HCT116 (cell line): ENCODE measurements around the gene AGBL1.

Experiments used
- JUND ChIP-seq: IDR thresholded peaks from 2 replicates; pipeline ENCODE4 v1.6.1; 2012
- POLR2A ChIP-seq: IDR thresholded peaks from 2 replicates; pipeline ENCODE4 v1.7.0; 2011; ENCODE audit warnings: borderline replicate concordance; ENCODE audit not compliant: insufficient read depth, insufficient read length; ENCODE audit errors: extremely low read depth
- RAD21 ChIP-seq: IDR thresholded peaks from 2 replicates; pipeline ENCODE4 v1.6.1; 2012; ENCODE audit warnings: low read depth, mild to moderate bottlenecking
- SP1 ChIP-seq: IDR thresholded peaks from 2 replicates; pipeline ENCODE4 v1.6.1; 2012; ENCODE audit warnings: low read depth
- TCF7L2 ChIP-seq: IDR thresholded peaks from 2 replicates; pipeline ENCODE4 v1.7.0; 2011; ENCODE audit warnings: borderline replicate concordance, inconsistent platforms; ENCODE audit not compliant: insufficient read depth, insufficient read length; ENCODE audit errors: extremely low read depth
- TF ChIP-seq, protein P1 (sequence below), 3 experiments: fragments of 200-600 bp in 1 of 3; sonication (generic) in 1 of 3; IDR thresholded peaks in 2 of 3; conservative IDR thresholded peaks in 1 of 3; 2 replicates each; pipeline ENCODE4 v1.5.1; 2012 to 2017; ENCODE audit warnings: low read depth in 2 of 3, low read length in 2 of 3, antibody characterized with exemption in 1 of 3, borderline replicate concordance in 1 of 3, control low read depth in 1 of 3, mild to moderate bottlenecking in 1 of 3, mixed read lengths in 1 of 3, mixed run types in 1 of 3, moderate library complexity in 1 of 3; ENCODE audit not compliant: insufficient read depth in 1 of 3
- TF ChIP-seq, protein P2 (sequence below): IDR thresholded peaks from 2 replicates; pipeline ENCODE4 v1.6.1; 2012; ENCODE audit warnings: low read depth

DNA sequence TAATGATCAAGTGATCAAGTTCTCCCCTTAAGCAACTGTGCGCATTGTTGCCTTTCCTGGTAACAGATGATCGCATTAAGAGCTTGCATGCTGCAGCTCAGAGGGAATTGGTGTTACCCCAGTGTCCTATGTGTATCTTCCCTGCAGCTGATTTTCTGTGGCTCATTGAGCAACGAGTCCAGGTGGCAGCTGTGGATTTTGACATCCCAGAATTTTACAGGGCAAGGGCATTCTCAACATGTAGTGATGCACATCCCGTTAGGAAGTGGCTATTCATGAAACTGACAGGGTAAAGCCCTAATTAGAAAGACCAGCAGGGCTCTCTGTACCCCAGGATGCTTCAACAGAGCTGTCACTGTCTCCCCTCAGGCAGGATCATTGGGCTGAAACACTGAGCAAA lies 232.8 kb downstream of the AGBL1 start:
- TF ChIP-seq, protein P1, sequence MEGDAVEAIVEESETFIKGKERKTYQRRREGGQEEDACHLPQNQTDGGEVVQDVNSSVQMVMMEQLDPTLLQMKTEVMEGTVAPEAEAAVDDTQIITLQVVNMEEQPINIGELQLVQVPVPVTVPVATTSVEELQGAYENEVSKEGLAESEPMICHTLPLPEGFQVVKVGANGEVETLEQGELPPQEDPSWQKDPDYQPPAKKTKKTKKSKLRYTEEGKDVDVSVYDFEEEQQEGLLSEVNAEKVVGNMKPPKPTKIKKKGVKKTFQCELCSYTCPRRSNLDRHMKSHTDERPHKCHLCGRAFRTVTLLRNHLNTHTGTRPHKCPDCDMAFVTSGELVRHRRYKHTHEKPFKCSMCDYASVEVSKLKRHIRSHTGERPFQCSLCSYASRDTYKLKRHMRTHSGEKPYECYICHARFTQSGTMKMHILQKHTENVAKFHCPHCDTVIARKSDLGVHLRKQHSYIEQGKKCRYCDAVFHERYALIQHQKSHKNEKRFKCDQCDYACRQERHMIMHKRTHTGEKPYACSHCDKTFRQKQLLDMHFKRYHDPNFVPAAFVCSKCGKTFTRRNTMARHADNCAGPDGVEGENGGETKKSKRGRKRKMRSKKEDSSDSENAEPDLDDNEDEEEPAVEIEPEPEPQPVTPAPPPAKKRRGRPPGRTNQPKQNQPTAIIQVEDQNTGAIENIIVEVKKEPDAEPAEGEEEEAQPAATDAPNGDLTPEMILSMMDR (IDR thresholded peaks at IDR 0.05 in 2 of 3, conservative IDR thresholded peaks at IDR 0.05 in 1 of 3; ENCODE audit: borderline replicate concordance in 1 of 3, insufficient read depth in 1 of 3, low read depth in 2 of 3, low read length in 2 of 3): no peak
- TF ChIP-seq RAD21: no peak
- TF ChIP-seq JUND: no peak
- no peak for TF ChIP-seq POLR2A
- no peak for TF ChIP-seq TCF7L2
- TF ChIP-seq SP1: no peak
- TF ChIP-seq, protein P2, sequence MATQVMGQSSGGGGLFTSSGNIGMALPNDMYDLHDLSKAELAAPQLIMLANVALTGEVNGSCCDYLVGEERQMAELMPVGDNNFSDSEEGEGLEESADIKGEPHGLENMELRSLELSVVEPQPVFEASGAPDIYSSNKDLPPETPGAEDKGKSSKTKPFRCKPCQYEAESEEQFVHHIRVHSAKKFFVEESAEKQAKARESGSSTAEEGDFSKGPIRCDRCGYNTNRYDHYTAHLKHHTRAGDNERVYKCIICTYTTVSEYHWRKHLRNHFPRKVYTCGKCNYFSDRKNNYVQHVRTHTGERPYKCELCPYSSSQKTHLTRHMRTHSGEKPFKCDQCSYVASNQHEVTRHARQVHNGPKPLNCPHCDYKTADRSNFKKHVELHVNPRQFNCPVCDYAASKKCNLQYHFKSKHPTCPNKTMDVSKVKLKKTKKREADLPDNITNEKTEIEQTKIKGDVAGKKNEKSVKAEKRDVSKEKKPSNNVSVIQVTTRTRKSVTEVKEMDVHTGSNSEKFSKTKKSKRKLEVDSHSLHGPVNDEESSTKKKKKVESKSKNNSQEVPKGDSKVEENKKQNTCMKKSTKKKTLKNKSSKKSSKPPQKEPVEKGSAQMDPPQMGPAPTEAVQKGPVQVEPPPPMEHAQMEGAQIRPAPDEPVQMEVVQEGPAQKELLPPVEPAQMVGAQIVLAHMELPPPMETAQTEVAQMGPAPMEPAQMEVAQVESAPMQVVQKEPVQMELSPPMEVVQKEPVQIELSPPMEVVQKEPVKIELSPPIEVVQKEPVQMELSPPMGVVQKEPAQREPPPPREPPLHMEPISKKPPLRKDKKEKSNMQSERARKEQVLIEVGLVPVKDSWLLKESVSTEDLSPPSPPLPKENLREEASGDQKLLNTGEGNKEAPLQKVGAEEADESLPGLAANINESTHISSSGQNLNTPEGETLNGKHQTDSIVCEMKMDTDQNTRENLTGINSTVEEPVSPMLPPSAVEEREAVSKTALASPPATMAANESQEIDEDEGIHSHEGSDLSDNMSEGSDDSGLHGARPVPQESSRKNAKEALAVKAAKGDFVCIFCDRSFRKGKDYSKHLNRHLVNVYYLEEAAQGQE: no peak
